ENCODE data around the gene CYP2A6. TPM values are rescaled to one million over a fixed set of nuclear protein-coding genes. Genes with fewer than 3 reads are reported as not detected.
A peak's percentile ranks its signal among the peaks of the same experiment; 100 is the strongest.

The CYP2A6 gene
- total RNA-seq, 1 donor from 2014 or later, result 1.9 TPM

DNA sequence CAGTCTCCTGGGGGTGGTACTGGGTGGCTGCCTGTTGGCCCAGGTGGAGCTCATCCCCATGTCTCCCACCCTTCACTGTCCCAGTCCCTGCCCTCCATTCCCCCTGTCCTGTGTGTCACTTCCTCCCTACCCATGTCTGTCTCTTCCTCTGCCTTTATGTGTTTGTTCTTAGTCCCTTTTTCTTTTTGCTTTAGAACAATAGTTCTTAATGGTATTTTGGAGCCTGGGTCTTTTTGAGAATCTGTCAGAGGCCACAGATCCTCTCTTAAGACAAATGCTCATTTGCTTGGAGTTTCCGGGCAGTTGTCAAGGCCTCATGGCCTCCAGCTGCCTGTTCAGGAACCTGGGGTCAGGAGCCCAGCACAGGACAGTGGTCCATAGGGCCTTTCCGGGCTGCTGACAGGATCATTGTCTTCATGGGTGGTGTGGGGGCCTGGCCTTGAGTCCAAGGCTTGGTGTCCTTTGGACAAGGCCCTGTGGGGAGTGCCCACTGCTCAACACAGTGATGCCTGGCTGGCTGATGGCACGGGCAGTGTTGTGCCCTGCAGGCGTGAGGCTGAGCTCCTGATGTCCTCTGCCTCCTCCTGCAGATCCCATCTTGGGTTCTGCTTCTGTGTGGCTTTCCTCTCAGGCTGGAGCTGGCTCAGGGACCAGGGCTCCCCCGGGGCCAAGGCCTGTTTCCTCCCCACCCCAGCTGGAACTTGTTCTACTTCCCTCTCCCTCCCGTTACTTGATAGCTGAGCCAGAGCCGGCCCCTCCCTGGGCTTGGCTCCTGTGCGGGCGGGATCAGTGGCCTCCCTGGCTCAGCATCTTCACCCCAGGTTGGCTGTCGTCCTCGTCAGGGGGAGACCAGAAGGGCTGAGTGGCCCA, 47.7 kb downstream of the CYP2A6 start:
- DNase-seq (ENCODE audit: low spot score), result peak; percentile 64

DNA sequence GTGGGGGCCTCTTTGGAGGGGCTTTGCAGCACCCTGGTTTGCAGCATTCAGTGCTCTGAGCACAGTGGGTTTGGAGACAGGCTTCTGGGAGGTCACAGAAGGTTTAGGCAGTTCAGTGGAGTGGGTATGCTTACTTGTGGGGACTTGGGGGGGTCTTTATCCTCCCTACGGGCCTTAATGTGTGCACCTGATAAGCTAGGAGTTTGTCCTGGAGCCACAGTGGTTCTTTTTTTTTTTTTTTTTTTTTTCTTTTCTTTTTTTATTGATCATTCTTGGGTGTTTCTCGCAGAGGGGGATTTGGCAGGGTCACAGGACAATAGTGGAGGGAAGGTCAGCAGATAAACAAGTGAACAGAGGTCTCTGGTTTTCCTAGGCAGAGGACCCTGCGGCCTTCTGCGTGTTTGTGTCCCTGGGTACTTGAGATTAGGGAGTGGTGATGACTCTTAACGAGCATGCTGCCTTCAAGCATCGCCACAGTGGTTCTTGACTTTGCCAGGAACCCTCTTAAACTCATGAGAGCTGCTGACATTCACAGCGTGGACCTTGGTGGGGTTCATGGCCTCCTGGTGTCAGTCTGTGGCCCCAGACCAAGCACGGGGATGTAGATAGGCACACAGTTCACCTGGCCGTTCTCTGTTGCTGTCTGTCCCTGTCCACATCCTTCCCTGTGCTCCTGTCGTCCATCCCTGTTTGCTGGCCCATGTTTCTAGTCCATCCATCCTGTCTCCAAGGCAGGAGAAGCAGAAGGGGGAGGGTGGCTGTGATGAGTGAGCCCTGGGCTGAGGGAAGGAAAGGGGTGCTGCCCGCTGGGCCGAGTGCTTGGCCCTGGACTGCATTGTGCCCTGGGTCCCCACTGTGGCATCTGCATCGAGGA, 48.6 kb downstream of the CYP2A6 start:
- no peak for DNase-seq (ENCODE audit: low spot score)

DNA sequence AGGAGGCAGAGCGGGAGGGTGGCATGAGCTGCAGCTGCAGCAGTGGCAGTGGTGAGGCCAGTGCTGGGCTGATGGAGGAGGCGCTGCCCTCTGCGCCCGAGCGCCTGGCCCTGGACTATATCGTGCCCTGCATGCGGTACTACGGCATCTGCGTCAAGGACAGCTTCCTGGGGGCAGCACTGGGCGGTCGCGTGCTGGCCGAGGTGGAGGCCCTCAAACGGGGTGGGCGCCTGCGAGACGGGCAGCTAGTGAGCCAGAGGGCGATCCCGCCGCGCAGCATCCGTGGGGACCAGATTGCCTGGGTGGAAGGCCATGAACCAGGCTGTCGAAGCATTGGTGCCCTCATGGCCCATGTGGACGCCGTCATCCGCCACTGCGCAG, 49.3 kb downstream of the CYP2A6 start:
- DNase-seq (ENCODE audit: low spot score), result no peak

DNA sequence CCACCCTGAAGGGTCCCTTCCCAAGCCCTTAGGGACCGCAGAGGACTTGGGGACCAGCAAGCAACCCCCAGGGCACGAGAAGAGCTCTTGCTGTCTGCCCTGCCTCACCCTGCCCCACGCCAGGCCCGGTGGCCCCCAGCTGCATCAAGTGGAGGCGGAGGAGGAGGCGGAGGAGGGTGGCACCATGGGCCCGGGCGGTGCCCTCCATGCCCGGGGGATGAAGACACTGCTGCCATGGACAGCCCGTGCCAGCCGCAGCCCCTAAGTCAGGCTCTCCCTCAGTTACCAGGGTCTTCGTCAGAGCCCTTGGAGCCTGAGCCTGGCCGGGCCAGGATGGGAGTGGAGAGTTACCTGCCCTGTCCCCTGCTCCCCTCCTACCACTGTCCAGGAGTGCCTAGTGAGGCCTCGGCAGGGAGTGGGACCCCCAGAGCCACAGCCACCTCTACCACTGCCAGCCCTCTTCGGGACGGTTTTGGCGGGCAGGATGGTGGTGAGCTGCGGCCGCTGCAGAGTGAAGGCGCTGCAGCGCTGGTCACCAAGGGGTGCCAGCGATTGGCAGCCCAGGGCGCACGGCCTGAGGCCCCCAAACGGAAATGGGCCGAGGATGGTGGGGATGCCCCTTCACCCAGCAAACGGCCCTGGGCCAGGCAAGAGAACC, 49.8 kb downstream of the CYP2A6 start:
- DNase-seq (ENCODE audit: low spot score), result no peak

DNA sequence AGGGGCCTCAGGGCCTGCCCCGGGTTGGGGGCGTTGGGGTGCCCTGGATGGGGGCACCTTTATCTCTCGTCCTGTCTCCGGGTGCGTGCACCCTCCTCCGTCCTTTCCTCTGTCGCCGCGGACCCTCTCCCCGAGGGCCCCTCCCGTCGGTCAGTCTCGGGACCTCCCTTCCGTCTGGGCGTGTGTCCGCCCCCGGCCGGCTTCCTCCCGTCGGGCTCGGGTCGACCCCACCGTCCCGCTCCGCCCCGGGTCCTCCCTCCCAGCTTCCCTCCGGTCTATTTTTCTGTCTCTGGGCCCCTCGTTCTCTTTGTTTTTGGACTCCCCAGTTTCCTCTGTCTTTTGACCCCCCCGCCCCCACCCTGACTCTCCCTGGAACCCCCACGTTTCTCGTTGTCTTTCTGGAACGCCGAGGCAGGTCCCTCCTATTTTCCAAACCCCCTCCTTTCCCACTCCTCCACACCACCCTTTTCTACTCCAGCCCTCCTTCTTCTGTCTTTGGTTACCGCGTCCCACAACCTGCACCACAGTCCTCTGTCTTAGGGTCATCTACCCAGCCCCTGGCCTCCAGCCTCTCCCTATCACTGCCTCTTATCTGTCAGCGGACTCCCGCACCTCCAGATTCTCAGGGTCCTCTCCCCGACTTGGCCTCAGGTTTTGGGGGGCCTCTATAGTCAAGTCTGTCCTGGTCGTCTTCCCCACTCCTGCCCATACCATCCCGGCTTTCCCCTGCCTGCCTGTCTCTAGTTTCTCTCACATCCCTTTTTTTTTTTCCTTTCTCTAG, 50.5 kb downstream of the CYP2A6 start:
- DNase-seq (ENCODE audit: low spot score), result no peak

DNA sequence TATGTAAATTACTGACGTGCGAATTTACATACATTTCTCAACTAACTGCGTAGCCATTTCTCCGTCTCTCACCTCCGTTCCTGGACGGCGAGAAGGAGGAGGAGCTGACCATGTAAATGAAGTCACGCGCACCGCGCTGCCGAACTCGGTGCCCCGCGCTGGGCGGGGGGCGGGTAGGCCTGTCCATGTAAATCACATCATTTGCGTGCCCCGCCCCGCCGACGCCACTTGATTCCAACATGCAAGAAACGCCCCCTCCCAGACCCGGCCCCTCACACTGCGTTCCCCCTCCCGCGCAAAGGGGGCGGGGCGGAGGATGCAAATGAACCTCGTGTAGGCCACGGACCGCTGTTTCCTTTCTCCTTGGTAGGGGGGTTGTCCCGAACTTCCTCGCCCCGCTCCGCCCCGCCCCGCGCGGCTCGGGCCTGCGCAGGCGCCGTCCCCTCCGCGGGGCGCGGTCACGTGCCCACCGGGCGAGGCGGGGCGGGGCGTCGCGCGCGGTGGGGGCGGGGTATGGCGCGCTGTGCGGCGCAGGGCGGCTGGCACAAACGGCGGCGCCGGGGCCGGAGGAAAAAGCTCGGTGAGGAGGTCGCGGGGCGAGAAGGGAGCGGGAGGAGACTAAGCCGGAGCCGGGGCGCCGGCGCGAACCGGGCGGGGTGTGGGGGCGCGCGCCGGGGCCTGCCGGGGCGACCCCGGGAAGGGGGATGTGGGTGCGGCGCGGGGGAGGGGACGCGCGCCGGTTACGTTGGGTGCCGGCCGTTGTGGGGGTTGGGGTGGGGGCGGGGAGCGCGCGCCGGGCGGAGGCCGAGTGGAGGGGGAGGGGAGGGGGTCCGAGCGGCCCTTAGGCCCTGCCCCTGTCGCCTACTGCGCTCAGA, 51.3 kb downstream of the CYP2A6 start, which contains the start of gene EGLN2:
Gene EGLN2, plus strand, starts transcription at position 509 of the 875 bp plus-strand sequence. CDS start 1,382 bp downstream, outside the sequence.
- peak; percentile 100 for DNase-seq (ENCODE audit: low spot score)

DNA sequence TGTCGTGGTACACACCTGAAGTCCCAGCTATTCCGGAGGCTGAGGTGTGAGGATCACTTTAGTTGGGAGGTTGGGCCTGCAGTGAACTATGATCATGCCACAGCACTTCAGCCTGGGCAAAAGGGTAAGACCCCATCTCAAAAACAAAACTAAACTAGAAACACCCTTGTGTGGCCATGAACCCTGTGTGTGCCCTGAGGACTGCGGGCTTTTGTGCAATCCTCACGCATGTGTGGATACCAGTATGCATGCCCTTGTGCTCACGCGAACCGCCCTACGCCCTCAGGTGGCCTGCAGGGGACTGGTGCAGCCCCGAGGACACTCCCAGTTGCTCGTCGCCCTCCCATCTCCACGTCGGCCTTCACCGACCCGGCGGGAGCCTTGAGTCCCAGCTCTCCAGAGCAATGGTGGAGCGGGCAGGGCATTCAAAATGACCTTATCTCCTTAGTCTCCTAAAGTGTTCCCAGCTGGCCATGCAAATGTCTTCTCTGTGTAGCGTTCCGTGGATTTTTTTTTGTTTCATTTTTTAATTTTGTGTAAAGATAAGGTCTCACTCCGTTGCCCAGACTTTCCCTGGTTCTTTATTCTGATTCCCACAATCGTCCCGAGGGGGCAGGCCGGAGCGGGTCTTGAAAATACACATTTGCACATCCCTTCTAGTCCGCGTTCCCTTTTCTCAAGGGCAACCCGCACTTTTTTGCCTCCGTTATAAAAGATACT, 52.1 kb downstream of the CYP2A6 start:
- no peak for DNase-seq (ENCODE audit: low spot score)

DNA sequence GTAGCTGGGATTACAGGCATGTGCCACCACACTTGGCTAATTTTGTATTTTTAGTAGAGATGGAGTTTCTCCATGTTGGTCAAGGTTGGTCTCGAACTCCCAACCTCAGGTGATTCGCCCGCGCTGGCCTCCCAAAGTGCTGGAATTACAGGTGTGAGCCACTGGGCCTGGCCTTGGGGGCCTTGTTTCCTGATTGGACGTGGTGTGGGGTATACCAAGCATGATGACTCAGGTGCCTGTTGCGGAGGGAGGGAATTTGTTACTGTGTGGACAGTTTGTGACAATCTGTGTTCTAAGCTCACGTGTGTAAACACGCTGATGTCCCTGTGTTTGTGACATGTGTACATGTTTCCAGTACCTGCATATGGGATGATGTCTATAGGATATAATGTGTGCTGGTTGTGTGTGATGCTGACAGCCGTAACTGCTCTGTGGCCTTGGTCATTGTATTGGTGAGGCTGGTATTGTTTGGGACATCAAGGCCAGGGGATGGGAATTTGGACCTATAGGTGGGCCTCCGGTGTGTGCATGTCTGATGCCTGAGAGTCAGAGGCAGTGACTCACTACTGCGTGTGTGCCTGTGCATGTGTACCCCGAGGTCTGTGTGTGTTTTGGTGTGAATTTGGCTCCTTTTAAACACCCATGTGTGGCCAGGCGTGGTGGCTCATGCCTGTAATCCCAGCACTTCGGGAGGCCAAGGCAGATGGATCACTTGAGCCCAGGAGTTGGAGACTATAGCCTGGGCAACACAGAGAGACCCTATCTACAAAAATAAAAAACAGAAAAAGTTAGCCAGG, 52.9 kb downstream of the CYP2A6 start:
- no peak for DNase-seq (ENCODE audit: low spot score)

Other genes starting within 250 kb of the CYP2A6 start
- 225 TPM for gene LTBP4, start 249.1 kb downstream of the CYP2A6 start, total RNA-seq
- 52.9 TPM for gene NUMBL, start 159.8 kb downstream of the CYP2A6 start, total RNA-seq
- gene COQ8B, start 133.6 kb downstream of the CYP2A6 start, total RNA-seq, result 76.4 TPM
- gene ITPKC, start 133.3 kb downstream of the CYP2A6 start, total RNA-seq, result 21.4 TPM
- gene ACTMAP, start 100.0 kb downstream of the CYP2A6 start, total RNA-seq, result 11.6 TPM
- gene SNRPA, start 99.2 kb downstream of the CYP2A6 start, total RNA-seq, result 58.1 TPM
- 4.5 TPM for gene MIA, start 74.9 kb downstream of the CYP2A6 start, total RNA-seq
- gene RAB4B, start 72.2 kb downstream of the CYP2A6 start, total RNA-seq, result 54.4 TPM
- 114 TPM for gene EGLN2, start 51.3 kb downstream of the CYP2A6 start, total RNA-seq
- gene CYP2A7, start 31.8 kb upstream of the CYP2A6 start, total RNA-seq, result 0.72 TPM
- 16.4 TPM for gene CYP2B6, start 140.8 kb upstream of the CYP2A6 start, total RNA-seq
- gene CYP2A13, start 238.0 kb upstream of the CYP2A6 start, total RNA-seq, result 0.40 TPM